B cell (primary cell): ENCODE measurements around the gene EFNA3.

Source experiments
- CTCF ChIP-seq: fragments of 200-600 bp; IDR thresholded peaks from one replicate; pipeline ENCODE4 v1.8.0; 2022; ENCODE audit warnings: antibody characterized with exemption, mild to moderate bottlenecking
- EZH2 ChIP-seq: IDR thresholded peaks from 2 replicates; pipeline ENCODE4 v1.6.1; 2012; ENCODE audit warnings: borderline replicate concordance, low read depth, mild to moderate bottlenecking, moderate library complexity, low read length; ENCODE audit not compliant: insufficient read depth, poor library complexity, severe bottlenecking

- TF ChIP-seq EZH2 = no peak
- no peak for TF ChIP-seq CTCF
Observed at GRCh38 chr1:155035936-155036335, 42.7 kb upstream of the EFNA3 start.
